ENCODE results near the gene CTIF.

The CTIF gene

DNA sequence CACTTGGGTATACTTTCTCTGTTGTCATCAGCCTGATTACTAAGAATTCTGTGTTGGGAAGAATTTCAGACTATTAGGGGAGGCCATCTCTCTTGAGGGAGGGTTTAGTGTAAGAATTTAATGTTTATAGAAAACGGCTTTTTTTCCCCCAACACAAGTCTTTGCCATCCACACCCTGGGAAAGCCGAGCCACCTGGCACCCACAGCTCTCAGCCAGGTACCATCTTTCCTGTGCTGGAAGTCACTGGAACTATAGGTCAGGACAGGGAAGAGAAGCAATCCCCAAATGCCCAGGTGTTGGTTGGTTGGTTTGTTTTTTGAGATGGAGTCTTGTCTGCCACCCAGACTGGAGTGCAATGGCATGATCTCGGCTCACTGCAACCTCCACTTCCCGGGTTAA, 256.9 kb downstream of the CTIF start:
- DNase-seq, result no peak

GRCh38 chr18:48796491-48797205, 257.8 kb downstream of the CTIF start:
- DNase-seq, result no peak

DNA sequence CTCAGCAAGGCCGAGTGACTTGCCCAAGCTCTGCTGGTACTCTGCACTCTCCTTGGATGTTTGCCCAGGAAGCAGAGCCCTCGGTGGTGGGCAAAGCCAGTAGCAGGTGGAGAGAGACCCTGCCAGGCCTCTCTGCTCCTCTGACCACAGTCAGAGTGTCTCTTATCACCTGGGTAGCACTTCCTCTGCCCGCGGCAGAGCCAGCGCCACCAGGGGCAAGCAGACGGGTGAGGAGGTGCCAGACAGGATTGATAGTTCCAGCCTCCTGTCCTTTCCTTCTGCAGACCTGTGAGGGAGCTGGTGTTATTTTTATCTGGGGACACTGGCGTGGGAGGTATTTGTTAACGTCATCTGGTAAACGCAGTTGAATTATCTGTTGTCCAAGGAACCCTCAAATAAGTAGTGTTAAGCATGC, 259.0 kb downstream of the CTIF start:
- no peak for DNase-seq

DNA sequence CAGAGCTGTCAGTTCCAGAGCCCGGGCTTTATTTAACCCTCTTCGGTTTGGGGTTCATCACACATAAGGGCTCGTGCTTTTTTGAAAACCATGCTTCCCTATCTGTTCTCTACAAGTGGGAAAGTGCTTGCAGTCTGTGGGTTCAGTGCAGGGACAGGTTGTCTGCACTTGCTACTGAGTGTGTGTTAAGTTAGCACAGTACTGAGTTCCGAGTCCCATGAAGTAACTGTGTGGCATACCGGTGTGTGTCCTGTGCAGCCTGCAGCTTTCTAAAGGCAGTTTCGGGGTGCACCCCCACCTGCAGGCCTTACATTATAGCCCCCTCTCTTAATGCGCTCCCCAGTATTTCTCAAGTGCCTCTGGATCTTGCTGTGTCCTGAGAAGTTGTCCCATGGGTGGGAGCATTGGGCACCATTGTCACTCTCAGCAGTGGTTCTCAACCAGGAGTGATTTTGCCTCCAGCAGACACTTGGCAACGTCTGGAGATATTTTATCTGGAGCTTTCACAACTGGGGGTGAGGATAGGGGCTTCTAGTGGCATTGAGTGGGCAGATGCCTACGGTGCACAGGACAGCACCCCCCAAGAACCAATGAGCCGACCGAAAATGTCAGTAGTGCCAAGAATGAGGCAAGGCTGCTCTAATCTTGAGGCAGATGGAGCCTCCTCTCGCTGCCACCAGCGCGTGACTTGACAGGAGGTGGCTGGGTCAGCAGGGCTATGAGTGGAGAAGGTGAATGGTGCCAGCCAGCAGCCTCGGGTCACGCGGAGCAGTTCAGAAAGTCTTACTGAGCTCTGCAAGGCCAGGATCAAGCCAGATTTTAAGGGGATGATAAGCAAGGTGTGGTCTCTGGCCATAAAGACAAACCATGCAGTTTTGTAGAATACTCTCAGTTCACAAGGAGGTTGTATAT, 259.8 kb downstream of the CTIF start:
- DNase-seq, result no peak

DNA sequence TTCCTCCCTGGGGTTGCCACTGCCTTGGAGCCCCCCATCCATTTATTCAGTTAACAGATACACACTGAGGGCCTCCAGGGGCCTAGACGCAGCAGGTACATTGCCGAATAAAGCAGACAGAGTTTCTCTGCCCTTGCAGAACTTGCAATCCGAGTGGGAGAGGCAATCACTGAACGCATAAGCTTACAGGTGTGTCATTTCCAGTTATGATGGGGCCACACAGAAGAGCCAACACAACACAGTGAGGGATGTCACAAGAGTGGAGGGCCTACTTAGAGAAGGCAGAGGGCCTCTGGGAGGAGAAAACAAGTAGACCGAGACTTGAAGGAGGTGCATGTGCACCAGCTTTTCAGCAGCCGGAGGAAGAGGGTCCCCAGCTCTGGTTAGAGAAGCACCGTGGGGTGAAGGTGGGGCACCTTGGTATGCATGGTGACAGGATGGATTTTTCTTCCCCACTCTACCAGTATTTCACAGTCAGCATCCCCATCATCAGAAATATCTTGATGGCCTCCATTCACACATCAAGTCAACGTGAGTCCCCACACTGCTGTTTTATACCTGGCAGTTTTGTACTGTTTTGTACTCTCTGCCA, 261.0 kb downstream of the CTIF start:
- no peak for DNase-seq

DNA sequence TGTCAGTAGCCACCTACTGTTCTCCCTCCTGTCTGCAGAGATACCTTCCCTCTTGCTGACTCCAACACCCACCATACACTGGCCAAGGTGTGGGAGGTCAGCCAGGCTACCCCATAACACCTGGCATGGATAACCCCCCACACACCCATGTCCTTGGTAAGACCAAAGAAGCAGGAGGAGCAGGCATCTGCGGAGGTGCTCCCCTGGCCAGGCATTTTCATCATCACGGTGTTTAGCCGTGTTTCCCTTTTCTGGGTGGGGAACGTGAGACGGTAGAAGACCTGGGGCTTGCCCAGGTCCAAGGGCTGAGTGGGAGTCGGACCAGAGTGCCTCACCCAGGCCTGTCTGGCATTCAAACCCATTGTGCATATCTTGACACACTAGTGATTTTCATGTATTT, 261.6 kb downstream of the CTIF start:
- no peak for DNase-seq

DNA sequence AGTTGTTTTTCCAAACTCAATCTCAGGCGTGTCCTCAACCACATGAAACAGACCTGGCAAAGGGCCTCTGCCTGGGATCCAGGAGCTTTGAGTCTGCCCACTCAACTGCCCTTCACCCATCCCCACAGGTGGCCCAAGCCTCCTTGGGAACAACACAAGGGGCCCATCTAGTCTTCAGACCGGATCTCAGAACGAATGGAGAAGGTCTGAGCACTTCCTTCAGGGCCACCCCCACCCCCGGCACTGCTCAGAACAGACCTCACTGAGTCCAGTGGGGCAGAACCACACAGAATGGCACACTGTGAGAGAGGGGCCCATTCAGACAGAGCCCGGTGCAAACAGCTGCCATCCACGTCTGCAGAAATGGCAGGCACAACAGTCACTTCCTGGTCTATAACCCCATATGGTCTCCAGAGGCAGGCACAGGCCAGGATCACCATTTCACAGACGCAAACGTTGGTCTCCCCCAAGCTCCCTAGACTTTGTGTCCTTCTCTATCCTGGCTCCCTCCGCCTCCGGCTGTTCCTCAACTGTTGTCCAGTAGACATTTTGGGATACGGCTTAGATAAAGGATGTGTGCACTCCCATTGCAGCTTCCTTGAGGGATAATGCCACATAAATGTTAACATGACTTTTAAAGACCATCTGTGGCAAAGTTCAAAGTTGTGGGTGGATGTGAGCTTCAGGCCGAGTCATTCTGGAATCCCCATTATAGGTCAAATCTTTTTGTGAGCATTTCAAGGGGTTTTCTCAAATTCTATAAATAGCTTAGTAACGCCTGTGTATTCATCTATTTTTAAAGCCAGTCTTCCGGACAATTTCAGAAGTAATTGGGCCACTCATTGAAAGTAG, 262.3 kb downstream of the CTIF start:
- no peak for DNase-seq

GRCh38 chr18:48801728-48802542, 263.1 kb downstream of the CTIF start:
- no peak for DNase-seq

DNA sequence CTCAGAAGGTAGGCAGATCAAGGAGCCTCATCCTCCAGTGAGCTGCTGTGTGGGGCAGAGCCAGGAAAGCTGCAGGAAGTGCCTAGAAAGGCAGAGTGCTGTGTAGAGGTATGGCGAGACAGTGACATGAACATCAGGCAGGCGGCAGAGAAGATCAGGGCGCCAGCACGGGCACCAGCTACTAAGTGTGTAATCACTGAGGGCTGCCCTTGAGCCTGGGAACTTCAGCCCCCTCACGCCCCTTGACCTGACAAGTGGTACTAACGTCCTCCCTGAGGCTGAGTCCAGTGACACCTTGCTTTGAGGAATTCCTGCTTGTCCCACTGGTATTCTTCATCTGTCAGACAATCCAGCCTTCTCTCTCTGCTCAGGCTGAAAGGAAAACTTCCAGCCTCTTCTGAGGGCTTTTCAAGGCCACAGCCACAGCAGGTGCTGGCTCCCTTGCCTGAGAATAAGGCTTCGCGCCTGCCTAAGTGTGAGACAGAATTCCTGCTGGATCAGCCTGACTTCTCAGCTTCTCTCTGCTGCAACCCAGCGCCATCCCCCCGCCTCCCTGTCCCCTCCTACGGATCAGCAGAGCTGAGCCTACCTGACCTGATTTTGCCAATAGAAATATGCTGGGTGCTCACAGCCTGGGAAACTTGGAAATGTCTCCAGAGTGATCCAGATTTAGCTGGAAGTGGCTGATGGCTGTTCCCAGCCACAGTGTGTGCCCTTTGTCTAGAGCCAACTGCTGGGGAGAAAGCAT, 263.9 kb downstream of the CTIF start:
- no peak for DNase-seq

DNA sequence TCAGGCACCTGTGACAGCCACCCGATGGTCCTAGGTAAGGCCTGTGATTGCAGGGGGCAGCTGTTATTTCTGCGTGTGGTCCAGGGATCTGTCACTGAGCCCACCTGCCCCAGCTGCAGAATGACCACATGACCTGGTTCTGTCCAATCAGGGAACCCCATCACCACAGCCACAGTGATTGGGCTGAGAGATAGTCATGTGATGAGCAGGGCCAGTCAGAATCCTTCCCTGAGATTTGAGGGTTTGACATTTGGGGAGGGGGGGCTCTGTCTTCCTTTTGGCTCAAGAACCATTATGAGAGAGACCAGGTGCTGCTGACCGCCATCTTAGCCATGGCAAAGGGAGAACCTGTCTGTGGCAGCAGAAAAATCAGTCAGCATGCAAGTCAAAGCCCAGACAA, 264.7 kb downstream of the CTIF start:
- no peak for DNase-seq

DNA sequence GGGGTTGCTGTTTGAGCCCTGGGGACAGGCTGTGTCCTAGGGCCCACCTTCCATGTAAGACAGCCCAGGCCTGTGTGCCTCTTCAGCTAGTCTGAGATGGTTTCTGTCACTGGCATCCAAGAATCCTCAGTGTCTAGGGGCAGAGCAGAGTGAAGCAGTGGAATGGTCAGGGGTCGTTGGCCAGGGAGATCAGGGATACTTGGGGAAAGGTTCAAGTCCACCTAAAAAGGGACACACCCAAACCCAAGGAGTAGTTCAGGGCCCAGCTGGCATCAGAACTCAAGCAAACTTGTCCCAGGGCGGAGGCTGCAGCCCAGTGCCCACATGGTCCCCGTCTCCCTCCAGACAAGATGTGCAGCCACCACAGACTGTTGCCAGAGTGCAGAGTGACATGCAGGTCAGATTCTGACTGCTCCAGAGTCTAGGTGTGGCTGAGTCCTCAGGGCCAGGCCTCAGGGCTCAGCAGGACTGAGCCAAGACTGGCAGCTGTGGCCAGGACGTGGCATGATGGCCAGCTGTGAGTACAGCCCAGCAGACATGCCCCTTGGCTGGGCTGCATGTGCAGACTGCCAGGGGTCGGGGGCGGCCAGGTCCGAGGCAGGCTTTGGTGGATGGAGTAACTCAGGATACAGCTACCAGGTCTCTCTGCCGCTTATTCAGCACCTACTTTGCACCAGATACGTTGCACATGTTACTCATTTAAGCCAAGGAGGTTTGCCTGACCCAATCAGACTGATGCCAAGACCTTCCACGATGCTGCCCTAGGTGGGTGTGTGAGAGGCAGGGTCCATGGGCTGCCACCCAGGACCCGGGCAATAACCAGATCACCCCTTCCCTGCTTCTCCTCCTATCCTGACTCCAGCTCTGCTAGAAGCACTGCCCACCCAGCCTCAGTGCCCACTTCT, 265.4 kb downstream of the CTIF start:
- DNase-seq, result no peak

GRCh38 chr18:48804856-48805610, 266.2 kb downstream of the CTIF start:
- no peak for DNase-seq

DNA sequence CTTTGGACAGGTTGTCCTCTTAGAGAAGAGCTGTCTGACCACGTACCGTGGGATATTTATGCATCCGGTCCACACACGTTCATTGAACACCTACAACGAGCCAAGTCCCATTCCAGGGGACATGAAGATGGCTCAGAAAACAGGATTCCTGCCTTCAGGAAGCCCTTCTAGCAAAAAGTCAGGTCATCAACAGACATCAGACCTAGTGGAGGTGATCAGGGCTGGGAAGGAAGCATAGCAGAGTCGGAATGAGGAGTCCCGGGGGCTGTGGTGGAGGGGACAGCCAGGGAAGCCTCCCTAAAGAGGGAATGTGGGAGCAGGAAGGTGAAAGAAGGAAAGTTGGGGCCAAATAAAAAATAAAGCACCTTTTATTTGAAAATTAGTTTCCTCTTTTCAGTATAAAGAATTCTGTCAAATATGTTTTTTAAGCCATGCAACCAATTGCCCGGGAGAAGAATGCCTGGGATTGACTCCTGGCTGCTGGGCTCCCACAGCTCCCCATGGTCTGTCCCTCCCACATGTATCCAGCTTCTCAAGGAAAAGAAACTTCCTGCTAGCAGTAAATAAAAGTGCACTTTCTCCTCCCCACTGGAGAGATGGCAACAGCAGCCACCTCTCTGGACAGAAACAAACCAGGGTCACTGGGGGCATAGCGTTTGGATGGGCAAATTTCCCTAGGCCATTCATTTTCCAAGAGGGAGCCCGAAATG, 267.1 kb downstream of the CTIF start:
- DNase-seq, result no peak

DNA sequence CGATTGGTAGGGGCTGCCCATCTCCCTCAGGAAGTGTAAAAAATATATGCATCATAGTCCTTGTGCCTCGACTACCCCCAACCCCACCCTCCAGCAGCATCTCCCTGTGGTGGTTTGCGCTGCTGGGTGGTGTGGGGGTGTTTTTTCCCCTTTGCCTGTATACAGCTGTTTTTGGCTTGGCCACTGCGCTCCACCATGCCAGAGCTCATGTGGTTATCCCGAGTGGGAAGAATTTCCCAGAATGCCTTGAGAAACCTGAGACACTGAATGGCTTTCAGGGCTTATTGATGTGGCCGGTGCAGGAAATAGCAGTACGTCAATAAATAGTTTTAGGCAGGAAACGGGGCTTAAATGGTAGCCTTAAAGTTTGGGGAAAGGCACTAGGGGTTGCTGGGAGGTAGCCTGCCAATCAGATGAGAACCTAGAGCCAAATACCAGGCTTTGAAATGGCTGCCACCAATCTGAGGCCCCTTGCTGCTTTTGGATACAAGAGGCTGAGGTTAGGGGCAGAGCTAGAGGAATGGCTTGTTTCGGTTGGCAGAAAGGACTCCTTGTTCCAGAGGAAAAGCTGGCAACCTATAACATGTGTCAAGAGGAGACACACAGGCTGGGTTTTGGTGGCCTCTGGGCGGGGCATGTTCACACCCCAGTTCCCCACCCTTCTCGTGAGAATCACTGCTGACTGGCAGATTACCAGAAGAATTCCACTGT, 267.9 kb downstream of the CTIF start:
- no peak for DNase-seq

DNA sequence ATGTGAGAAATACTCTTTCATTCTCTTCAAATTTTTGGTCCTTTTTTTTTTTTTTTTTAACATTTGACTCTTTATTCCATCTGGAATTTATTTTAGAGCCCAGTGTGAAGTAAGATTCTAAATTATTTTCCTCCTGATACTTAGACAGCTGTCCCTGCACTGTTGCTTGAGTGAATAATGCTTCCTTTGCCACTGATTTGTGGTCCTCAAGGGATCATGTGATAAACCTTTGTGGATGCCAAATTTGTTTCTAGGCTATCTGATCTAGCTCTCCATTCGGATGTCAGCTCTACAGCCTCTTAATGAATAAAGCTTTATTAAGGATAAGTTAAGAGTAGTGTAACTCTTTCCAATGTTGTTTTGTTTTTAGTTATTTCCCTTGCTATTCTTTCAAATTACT, 269.6 kb downstream of the CTIF start:
- DNase-seq, result no peak

DNA sequence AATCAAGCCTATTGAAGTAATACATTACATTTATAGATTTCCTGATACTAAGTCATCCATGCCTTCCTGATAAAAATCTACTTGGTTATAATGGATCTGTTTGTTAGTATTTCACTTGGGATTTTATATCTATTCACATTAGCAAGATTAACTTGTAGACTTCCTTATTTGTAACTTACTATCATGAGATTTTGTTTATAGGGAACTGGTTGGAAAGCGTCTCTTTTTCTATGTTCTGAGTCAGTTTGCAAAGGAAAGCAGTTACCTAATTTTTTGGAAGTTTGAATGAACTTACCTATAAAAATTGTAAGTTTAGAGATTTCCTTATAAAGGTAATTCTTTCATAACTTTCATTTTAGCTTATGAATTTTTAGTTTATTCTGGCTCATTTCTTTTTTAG, 270.5 kb downstream of the CTIF start:
- no peak for DNase-seq

DNA sequence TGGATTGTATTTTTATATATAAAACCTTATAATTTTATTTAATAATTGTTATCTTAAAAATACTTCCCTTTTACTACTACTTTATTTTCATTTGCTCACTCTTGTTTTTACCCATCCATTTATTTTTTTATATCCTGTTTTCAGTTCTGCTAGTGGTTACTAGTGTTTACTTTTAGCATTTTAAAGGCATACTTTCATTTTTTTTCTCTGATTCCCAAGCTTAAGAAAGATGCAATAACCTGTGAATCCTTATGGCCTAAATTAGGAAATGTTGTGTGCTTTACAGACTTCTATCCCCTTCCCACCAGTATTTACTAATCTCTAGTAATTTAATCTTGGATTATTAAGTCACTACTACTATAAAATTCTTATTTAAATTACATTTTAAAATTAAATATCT, 272.0 kb downstream of the CTIF start:
- DNase-seq, result no peak

DNA sequence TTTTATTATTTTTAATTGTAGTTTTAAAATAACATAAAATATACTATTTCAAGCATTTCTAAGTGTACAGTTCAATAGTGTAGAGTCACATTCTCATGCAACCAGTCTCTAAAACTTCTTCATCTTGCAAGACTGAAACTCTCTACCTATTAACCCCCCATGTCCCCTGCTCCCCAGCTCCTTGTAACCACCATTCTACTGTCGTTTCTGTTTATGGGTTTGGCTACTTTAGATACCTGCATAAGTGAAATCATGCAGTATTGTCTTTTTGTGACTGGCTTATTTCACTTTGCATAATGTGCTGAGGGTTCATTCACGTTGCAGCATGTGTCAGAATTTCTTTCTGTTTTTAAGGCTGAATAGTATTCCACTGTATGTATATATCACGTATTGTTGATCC, 272.6 kb downstream of the CTIF start:
- DNase-seq, result no peak
